Superior temporal gyrus (tissue), 1 donor: ENCODE measurements around the gene POT1.
A peak's percentile ranks its signal among the peaks of the same experiment; 100 is the strongest.
"Not testable (repeated sequence)": the region's sequence is repeated elsewhere in the genome, so short reads cannot be mapped to it uniquely, and the experiment has no call there.

ENCODE experiments used
- DNase-seq: peaks from one replicate; pipeline ENCODE4 v3.0.0-alpha.2; 2016; ENCODE audit errors: extremely low spot score

The POT1 gene, protein sequence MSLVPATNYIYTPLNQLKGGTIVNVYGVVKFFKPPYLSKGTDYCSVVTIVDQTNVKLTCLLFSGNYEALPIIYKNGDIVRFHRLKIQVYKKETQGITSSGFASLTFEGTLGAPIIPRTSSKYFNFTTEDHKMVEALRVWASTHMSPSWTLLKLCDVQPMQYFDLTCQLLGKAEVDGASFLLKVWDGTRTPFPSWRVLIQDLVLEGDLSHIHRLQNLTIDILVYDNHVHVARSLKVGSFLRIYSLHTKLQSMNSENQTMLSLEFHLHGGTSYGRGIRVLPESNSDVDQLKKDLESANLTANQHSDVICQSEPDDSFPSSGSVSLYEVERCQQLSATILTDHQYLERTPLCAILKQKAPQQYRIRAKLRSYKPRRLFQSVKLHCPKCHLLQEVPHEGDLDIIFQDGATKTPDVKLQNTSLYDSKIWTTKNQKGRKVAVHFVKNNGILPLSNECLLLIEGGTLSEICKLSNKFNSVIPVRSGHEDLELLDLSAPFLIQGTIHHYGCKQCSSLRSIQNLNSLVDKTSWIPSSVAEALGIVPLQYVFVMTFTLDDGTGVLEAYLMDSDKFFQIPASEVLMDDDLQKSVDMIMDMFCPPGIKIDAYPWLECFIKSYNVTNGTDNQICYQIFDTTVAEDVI

DNA sequence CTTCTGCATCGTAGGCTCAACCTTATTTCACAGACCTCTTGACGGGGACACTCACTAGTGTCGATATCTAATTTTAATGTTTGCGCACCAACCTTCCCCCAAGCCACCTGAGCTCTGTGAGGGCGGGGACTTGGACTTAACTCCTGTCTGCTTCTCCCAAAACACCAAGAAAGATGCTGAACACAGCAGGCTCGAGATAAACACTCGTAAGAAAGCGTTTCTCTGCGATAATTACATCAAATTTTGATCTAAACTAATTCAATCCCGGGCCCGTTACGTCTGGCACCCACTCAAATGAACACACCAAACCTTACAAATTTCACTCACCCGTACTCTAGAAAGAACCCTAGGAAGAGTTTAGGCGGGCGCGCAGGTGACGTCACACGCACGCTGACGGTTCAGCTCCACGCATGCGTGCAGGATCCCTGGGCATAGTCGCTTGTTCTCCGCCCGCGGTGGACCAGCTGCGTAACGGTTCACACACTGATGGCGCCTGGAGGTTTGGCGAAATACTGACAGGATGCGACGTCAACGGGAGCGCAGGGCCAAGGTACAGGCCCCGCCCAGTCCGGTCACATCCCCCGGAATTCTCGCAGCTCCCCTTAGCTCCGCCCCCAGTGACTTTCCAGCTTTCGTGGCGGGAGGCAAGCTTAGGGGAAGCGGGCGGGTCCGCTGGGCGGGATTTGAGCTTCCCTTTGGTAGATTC is at the start of gene POT1:
Gene POT1 (minus strand): TSS at position 359 of the 706 bp plus-strand sequence. CDS start 32,652 bp downstream, outside the sequence.
- DNase-seq: peak; percentile 99

DNA sequence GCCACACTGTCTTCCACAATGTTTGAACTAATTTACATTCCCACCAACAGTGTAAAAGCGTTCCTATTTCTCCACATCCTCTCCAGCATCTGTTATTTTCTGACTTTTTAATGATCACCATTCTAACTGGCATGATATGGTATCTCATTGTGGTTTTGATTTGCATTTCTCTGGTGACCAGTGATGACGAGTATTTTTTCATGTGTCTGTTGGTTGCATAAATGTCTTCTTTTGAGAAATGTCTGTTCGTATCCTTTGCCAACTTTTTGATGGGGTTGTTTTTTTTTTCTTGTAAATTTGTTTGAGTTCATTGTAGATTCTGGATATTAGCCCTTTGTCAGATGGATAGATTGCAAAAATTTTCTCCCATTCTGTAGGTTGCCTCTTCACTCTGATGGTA is 45.5 kb upstream of the POT1 start:
- DNase-seq: not testable (repeated sequence)

DNA sequence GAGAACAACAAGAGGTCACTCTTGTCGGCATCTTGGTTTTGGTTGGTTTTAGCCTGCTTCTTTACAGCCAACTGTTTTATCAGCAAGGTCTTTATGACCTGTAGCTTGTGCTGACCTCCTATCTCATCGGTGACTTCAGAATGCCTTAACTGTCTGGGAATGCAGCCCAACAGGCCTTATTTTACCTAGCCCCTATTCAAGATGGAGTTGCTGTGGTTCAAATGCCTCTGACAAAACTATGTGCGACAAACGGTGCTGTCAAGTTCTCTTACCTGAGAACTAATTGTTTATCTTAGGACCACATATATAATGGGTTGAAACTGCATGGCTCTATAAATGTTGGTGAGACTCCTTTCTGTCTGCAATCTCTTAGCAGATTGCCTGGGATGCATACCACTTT is 35.9 kb upstream of the POT1 start:
- no peak for DNase-seq

DNA sequence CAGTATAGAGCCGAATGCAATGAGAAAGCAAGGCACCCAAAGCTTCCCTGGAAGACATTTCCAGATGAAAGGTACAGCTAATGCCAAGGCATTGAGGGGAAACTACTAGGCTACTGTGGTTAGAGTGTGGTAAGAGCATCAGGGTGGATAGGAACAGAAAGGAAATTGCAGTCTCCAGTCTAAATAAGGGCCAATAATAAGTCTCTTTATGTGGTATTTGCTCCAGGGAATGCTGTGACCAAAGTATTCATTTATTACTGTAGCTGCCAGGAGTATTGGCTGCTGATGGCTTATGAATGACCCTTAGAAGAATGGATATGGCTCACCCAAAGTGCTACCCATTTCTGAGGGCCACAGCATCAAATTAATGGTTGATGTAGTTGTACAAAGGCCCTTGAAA is 30.1 kb upstream of the POT1 start:
- no peak for DNase-seq

DNA sequence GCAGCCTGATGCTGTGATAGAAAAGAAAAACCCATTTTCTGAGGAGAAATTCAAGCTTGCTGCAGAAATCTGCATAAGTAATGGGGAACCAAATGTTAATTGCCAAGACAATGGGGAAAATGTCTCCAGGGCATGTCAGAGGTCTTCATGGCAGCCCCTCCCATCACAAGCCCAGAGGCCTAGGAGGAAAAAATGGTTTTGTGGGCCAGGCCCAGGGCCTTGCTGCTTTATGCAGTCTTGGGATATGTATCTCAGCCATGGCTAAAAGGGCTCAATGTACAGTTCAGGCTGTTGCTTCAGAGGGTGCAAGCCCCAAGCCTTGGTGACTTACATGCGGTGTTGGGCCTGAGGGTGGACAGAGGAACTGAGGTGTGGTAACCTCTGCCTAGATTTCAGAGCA is 28.3 kb upstream of the POT1 start:
- not testable (repeated sequence) for DNase-seq

DNA sequence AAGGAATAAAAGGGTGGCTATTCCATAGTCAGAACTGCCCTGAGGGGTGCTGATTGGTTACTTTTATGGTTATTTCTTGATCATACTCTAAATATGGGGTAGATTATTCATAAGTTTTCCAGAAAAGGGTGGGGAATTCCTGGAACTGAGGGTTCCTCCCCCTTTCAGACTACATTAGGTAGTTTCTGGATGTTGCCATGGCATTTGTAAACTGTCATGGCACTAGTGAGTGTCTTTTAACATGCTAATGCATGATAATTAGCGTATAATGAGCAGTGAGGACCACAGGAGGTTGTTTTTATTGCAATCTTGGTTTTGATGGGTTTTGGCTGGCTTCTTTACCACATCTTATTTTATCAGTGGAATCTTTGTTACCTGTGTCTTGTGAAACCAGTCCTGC is 26.5 kb upstream of the POT1 start:
- no peak for DNase-seq

DNA sequence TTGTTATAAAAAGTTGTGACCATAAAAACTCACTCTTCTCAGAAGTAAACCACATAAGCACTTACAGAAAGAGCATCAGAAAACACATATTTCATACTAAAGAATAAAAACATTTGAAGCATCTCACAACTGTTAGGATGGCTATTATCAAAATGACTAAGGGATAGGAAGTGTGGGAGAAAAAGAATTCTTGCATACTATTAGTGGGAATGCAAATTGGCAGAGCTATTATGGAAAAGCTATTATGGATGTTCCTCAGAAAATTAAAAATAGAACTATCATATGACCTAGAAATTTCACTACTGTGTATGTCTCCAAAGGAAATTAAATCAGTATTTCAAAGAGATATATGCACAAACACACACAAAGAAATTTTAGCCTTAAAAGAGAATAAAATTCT is 25.2 kb upstream of the POT1 start:
- no peak for DNase-seq

DNA sequence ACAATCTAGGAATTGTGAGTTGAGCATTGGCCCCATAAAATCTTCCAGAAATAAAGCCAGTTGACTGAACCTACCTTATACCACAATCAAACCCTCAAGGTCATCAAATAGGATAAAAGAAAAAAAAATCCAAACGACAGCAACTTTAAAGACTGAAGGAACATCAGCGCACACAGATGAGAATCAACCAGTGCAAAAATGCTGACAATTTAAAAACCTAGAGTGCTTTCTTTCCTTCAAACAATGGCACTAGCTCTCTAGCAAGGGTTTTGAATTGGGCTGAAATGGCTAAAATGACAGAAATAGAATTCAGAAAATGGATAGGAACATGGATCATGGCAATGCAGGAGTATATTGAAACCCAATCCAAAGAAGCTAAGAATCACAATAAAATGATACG is 16.1 kb upstream of the POT1 start:
- DNase-seq: no peak

DNA sequence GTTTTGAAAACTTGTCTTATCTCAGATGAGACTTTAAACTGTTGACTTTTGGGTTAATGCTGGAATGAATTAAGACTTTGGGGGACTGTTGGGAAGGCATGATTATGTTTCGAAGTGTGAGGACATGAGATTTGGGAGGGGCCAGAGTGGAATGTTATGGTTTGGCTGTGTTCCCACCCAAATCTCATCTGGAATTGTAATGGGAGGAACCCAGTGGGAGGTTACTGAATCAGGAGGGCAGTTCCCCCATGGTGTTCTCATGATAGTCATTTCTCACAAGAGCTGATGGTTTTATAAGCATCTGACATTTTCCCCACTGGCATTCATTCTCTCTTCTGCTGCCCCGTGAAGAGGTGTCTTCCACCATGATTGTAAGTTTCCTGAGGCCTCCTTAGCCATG is 13.8 kb upstream of the POT1 start:
- DNase-seq: no peak

DNA sequence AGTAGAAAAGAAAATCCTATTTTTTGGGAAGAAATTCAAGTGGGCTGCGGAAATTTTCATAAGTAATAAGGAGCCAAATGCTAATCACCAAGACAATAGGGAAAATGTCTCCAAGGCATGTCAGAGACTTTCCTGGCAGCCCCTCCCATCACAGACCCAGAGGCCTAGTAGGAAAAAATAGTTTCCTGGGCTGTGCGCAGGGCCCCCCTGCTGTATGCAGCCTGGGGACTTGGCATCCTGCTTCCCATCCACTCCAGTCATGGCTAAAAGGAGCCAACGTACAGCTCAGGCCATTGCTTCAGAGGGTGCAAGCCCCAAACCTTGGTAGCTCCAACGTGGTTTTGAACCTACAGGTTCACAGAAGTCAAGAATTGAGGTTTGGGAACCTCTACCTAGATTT is 12.8 kb upstream of the POT1 start:
- no peak for DNase-seq

DNA sequence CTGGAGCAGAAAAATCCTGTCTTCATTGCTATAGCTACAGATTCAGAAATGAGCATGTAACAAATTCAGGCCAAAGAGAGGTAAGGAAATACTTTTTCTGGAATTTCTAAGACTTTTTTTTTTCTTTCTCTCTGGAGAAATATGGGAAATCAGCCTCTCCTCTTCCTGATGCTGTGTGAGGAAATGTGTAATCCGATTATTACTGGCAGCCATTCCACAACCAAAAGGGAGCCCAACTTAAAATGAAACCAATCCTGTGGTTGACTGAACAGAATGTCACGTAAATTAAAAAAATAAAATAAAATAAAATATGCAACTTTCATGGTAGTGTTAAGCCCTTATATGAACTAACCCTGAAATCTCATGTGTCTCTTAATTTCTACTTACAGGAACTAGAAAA is 10.7 kb upstream of the POT1 start:
- DNase-seq: no peak

DNA sequence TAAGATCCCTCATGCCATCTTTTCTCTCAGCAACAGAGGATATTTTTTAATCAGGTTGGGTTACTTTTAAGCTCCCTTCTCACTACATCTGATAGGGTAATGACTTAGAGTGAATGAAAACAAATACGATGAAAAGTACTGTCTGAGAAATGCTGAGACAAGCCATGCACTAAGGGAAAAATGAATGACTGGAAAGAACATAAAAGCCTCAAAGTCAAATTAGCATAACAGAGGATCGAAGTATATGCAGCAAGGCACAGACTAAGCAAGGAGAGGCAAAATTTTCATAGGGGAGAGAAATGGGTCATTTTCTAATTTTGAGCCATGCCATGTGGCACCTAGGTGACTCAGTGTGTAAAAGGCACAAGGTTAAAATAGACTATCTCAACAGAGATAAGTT is 8.5 kb upstream of the POT1 start:
- no peak for DNase-seq

DNA sequence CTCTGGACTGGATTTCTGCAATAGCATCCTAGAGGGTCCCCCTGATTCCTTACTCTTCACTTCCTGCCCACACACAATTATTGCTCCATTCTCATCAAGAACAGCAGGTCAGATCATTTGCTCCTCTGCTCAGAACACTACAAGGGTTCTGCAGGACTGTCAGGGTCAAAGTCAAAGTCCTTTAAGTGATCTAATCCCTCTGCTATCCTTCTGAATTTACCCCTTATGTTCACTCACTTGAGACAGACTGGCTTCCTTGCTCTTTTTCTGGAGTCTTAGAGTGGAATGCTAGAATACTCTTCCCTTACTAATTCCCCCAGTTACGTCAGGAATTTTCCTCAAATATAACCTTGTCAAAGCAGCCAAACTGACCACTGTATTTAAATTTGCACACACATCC is 7.5 kb upstream of the POT1 start:
- DNase-seq: no peak

DNA sequence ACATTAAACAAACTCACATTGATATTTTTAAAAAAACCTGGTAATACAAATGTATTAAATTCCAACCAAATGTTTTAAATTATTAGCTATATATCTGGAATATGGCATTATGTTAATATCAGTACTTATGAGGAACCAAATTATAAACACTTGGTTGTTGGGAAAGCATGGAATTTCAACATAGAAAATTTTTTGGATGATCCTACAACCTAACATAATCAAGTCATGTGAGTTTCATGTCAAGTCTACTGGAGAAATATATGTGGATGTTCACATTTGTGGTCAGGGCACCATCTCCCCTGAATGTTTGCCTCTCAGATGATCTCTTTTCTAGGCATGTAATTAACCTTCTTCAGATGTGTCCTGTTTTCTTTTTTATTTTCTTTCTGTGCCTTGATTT is 5.2 kb upstream of the POT1 start:
- DNase-seq: no peak

DNA sequence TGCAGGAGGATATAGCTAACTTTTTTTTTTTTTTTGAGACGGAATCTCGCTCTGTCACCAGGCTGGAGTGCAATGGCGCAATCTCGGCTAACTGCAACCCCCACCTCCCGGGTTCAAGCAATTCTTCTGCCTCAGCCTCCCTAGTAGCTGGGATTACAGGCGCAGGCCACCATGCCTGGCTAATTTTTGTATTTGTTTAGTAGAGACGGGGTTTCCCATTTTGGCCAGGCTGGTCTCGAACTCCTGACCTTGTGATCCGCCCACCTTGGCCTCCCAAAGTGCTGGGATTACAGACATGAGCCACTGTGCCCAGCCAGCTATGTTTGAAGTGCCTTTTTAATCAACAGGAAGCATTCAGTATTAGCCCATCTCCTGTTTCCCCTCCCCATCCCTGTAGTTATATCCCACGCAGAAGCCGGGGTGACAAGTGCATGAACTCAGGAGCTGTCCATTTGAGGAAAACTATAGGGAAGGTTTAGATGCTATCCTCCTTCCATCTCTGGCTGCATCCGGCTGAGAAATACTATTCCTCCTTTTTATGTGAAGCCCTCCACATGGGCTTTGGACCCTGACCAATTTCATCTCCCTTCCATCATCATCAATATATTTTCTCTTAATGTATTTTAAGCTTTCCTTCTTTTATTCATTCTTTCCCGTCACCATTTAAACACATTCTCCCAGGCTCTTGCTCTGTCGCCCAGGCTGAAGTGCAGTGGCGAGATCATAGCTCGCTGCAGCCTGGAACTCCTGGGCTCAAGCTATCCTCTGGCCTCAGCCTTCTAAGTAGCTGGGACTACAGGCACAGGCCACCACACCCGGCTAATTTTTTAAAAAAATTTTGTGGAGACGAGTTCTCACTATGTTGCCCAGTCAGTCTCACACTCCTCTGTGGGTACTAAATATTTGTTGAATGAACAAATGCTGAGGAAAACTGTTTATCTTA is 1.3 kb upstream of the POT1 start:
- no peak for DNase-seq

DNA sequence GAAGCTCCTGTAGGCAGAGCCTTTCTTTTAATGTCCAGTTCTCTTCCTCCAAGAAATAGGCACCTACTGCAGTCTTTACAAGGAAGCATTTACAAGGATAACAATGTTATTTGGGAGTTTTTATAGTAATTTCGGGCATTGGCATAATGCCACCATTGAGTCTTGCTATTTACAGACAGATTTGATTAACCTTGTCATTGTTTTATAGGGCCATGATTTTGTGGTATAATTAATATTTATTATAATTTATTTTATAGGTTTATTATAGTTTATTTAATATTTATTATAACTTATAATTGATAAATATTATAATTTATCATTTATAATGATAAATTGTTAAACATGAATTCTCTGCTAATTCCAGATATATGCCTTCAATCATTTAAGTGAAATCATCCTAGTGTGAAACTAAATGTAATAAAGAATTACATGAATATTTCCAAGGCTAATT is 573 bp upstream of the POT1 start:
- no peak for DNase-seq

DNA sequence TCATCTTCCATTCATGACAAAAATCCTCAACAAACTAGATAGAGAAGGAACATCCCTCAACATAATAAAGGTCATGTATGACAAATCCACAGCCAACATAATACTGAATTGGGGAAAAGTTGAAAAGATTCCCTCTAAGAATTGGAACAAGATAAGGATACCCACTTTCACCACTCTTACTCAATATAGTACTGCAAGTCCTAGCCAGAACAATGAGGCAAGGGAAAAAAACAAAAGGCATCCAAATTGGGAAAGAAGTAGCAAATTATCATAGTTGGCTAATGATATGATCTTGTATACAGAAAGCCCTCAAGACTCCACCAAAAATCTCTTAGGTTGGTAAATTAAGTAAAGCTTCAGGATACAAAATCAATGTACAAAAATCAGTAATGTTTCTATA is 4.7 kb downstream of the POT1 start:
- no peak for DNase-seq

DNA sequence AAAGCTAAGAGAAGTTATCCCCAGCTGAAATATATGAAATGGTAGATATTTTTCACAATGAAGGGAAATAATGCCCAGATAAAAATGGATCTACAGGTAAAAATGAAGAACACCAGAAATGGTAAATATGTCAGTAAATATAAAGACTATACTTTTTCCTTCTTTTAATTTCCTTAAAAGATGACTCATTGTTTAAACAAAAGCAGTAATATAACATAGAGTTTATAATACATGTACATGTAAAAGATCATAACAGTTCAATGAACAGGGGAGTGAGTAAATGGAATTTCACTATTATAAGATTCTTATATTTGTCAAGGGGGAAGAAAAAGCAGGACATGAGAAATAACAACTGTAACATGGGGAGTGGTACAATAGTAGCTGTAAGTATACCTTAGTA is 7.4 kb downstream of the POT1 start:
- no peak for DNase-seq

DNA sequence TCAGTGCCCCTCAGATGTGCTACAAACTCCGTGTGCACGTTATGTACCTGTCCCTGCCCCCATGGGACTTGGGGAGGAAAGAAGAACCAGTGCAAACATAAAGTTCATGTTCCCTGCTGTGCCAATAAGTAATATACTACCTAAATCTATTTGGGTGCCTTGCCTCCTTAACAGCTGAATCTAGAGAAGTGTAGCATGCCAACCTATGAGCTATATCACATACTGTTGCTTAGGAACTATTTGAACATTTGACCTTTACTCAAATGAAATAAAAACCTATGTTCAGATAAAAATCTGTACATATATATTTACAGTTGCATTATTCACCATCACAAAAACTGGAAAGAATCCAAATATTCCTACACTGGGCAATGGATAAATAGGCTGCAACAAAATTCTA is 9.8 kb downstream of the POT1 start:
- DNase-seq: no peak

DNA sequence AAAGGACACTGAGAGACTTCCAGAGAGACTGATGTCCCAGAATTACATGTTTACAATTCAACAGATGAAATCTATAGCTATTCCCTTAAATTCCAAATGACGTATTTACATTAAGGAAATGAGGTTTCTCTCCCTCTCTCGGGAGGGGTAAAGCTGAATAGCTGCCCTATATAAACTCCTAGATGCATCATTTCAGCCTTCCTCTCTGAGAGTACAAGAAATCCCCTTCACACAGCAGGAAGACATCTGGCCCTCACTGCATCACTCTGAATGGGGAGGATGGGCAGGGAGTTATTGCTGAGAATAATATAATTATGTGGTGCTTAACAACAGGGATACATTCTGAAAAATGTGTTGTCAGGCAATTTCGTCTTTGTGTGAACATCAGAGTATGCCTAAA is 11.0 kb downstream of the POT1 start:
- no peak for DNase-seq

DNA sequence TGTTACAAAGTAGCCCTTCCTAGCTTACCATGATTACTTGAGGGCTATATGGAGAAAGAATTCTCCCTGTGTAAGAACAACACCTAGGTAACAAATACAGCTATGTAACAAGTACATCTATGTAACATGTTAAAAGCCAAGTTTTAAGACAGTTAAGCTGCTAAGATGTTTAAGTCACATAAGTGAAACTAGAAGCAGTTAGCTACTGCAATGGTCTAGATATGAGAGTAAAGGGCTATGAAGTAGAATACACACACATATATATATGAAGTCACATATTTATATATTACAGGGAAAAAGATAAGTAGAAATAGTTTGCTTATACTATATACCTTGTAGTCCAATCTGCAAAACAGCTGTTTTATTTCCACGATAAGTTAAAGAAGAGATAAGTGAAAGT is 14.4 kb downstream of the POT1 start:
- no peak for DNase-seq

DNA sequence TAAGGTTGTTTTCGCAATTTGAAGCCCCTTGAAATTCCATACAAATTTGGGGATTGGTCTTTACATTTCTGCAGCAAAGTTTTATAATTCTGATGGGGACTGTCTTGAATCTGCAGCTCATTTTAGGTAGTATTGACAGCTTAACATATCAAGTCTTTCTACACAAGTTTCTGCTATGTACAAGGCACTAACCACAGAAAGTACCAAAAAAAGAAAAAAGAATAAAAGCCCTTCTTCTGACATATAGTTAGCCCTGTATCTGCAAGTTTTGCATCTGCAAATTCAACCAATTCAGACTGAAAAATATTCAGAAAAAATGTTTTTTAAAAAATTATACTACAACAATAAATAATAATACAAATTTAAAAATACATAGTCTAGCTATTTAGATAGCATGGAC is 15.3 kb downstream of the POT1 start:
- DNase-seq: no peak
